GM21423 (cell line): ENCODE measurements around the gene RAB8B.
"Not testable (repeated sequence)": the region's sequence is repeated elsewhere in the genome, so short reads cannot be mapped to it uniquely, and the experiment has no call there.

Source experiments
- ATAC-seq: cut with Tn5 transposase; IDR thresholded peaks from one replicate; pipeline ENCODE4 v1.9.1; 2021; ENCODE audit warnings: mild to moderate bottlenecking, moderate library complexity; ENCODE audit not compliant: unreplicated experiment

The RAB8B gene

GRCh38 chr15:63233667-63234423 is 44.4 kb downstream of the RAB8B start:
- ATAC-seq: no peak

- ATAC-seq: no peak
Measured at GRCh38 chr15:63234451-63234870, 45.1 kb downstream of the RAB8B start.

GRCh38 chr15:63236272-63236671 is 46.9 kb downstream of the RAB8B start:
- ATAC-seq: no peak

- not testable (repeated sequence) for ATAC-seq
Measured at GRCh38 chr15:63237086-63237485, 47.7 kb downstream of the RAB8B start.

- no peak for ATAC-seq
Measured at GRCh38 chr15:63238171-63238570, 48.8 kb downstream of the RAB8B start.

- no peak for ATAC-seq
Measured at GRCh38 chr15:63238796-63239195, 49.4 kb downstream of the RAB8B start.

- ATAC-seq: no peak
Measured at GRCh38 chr15:63240109-63240508, 50.7 kb downstream of the RAB8B start.

GRCh38 chr15:63241316-63241715 is 51.9 kb downstream of the RAB8B start:
- no peak for ATAC-seq

GRCh38 chr15:63243101-63243500 is 53.7 kb downstream of the RAB8B start:
- ATAC-seq: no peak

GRCh38 chr15:63243776-63244175 is 54.4 kb downstream of the RAB8B start:
- no peak for ATAC-seq

GRCh38 chr15:63244399-63244798 is 55.0 kb downstream of the RAB8B start:
- ATAC-seq: no peak

- ATAC-seq: no peak
Measured at GRCh38 chr15:63244976-63245645, 55.7 kb downstream of the RAB8B start.

GRCh38 chr15:63246691-63247469 is 57.5 kb downstream of the RAB8B start:
- no peak for ATAC-seq

GRCh38 chr15:63250312-63250965 is 61.0 kb downstream of the RAB8B start:
- ATAC-seq: no peak

- no peak for ATAC-seq
Measured at GRCh38 chr15:63251701-63252100, 62.3 kb downstream of the RAB8B start.

- no peak for ATAC-seq
Measured at GRCh38 chr15:63252292-63252691, 62.9 kb downstream of the RAB8B start.

GRCh38 chr15:63254991-63255390 is 65.6 kb downstream of the RAB8B start:
- no peak for ATAC-seq

- ATAC-seq: no peak
Measured at GRCh38 chr15:63255489-63255990, 66.1 kb downstream of the RAB8B start.

GRCh38 chr15:63256433-63257274 is 67.2 kb downstream of the RAB8B start:
- no peak for ATAC-seq

- ATAC-seq: no peak
Measured at GRCh38 chr15:63258658-63259057, 69.3 kb downstream of the RAB8B start.
